Measurements from ENCODE around the gene GRIK5.
"Not testable (repeated sequence)": the region's sequence is repeated elsewhere in the genome, so short reads cannot be mapped to it uniquely, and the experiment has no call there.

GRIK5 gene

DNA sequence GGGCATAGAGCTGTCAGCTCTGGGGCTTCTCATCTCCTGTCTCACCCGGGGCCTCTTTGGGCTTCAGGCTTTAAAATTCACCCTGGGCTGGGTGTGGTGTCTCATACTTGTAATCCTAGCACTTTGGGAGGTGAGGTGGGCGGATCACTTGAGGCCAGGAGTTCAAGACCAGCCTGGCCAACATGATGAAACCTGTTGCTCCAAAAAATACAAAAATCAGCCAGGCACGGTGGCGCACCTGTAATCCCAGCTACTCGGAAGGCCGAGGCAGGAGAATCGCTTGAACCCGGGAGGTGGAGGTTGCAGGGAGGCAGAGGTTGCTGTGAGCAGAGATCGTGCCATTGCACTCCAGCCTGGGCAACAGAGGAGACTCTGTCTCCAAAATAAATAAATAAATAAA, 29.5 kb downstream of the GRIK5 start:
- not testable (repeated sequence) for H3K23ac ChIP-seq (ENCODE audit: low read length in 2 of 2); H3K4me2 ChIP-seq (ENCODE audit: low read length, poor library complexity, severe bottlenecking); H4K91ac ChIP-seq (ENCODE audit: low read length); DNase-seq; H3K36me3 ChIP-seq (ENCODE audit: control insufficient read depth in 1 of 2, insufficient read depth in 2 of 2, low read depth in 1 of 2, low read length in 2 of 2); H3K4me1 ChIP-seq (ENCODE audit: control insufficient read depth, insufficient read depth, low read depth, low read length); H2BK15ac ChIP-seq (ENCODE audit: low read depth, poor library complexity, severe bottlenecking); H2BK12ac ChIP-seq (ENCODE audit: low read length in 2 of 2); H3K9ac ChIP-seq (ENCODE audit: low read length); H3K4ac ChIP-seq (ENCODE audit: low read depth in 1 of 2, low read length in 2 of 2); H2BK120ac ChIP-seq (ENCODE audit: low read depth, low read length); H3K27ac ChIP-seq (ENCODE audit: low read length, poor library complexity, severe bottlenecking); H3K9me3 ChIP-seq (ENCODE audit: control insufficient read depth, low read length); H3K79me1 ChIP-seq (replicated peaks; ENCODE audit: low read length, poor library complexity, severe bottlenecking); H3K18ac ChIP-seq (ENCODE audit: low read depth in 1 of 2, low read length in 2 of 2); H3K14ac ChIP-seq (ENCODE audit: low read length in 2 of 2); H3K4me3 ChIP-seq (ENCODE audit: insufficient read depth in 1 of 2, low read depth in 1 of 2, low read length in 2 of 2); H4K8ac ChIP-seq (ENCODE audit: low read length); H2AFZ ChIP-seq (ENCODE audit: low read depth, low read length); H2BK5ac ChIP-seq (ENCODE audit: low read depth, low read length, poor library complexity, severe bottlenecking); H2AK5ac ChIP-seq (ENCODE audit: low read length, severe bottlenecking)
- H3K27me3 ChIP-seq (ENCODE audit: control insufficient read depth in 1 of 2, insufficient read depth in 1 of 2, low read length in 2 of 2): peaks cover 35 to 60% of the 10 kb centered on the region in 2 experiments
- 86% methylated on average over 8 of the region's 9 CpGs for WGBS

DNA sequence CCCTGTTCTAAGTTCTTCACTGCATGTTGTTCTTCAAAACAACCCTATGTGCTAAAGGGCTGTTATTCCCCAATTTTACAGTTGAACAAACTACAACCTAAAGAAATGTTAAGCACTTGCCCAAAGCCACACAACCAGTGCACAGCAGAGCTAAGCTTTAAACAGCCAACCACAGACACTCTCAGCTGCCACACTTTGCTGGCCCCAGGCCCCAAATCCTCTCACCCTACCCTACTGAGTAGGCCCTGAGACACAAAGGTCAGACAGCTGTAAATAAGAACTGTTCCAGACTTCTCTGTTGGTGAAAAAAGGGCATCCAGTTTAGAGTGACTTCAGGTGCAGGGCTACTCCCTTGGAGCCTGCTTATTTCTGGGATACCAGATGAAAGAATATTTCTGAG, 30.0 kb downstream of the GRIK5 start:
- Histone ChIP-seq H3K23ac (ENCODE audit: low read length in 2 of 2) (no peak overlapping the region), H3K14ac (ENCODE audit: low read length in 2 of 2) (no peak overlapping the region), H2BK5ac (ENCODE audit: low read depth, low read length, poor library complexity, severe bottlenecking) (no peak overlapping the region), H3K4me2 (ENCODE audit: low read length, poor library complexity, severe bottlenecking) (no peak overlapping the region), H4K8ac (ENCODE audit: low read length) (no peak overlapping the region), H2BK12ac (ENCODE audit: low read length in 2 of 2) (no peak overlapping the region), H4K91ac (ENCODE audit: low read length) (no peak overlapping the region), H3K36me3 (ENCODE audit: control insufficient read depth in 1 of 2, insufficient read depth in 2 of 2, low read depth in 1 of 2, low read length in 2 of 2) (no peaks in the 10 kb centered on the region), H2BK15ac (ENCODE audit: low read depth, poor library complexity, severe bottlenecking) (no peak overlapping the region), H3K27ac (ENCODE audit: low read length, poor library complexity, severe bottlenecking) (no peak overlapping the region), H3K4ac (ENCODE audit: low read depth in 1 of 2, low read length in 2 of 2) (no peak overlapping the region), H3K79me1 (replicated peaks; ENCODE audit: low read length, poor library complexity, severe bottlenecking) (no peaks in the 10 kb centered on the region), H3K4me1 (ENCODE audit: control insufficient read depth, insufficient read depth, low read depth, low read length) (peaks cover 3% of the 10 kb centered on the region), H3K18ac (ENCODE audit: low read depth in 1 of 2, low read length in 2 of 2) (no peak overlapping the region), H2BK120ac (ENCODE audit: low read depth, low read length) (no peak overlapping the region), H3K9ac (ENCODE audit: low read length) (no peak overlapping the region), H2AFZ (ENCODE audit: low read depth, low read length) (no peak overlapping the region), H3K4me3 (ENCODE audit: insufficient read depth in 1 of 2, low read depth in 1 of 2, low read length in 2 of 2) (no peak overlapping the region), H2AK5ac (ENCODE audit: low read length, severe bottlenecking) (no peak overlapping the region), H3K27me3 (ENCODE audit: control insufficient read depth in 1 of 2, insufficient read depth in 1 of 2, low read length in 2 of 2) (peaks cover 31 to 55% of the 10 kb centered on the region in 2 experiments), H3K9me3 (ENCODE audit: control insufficient read depth, low read length) (no peaks in the 10 kb centered on the region)
- DNase-seq: no peak

DNA sequence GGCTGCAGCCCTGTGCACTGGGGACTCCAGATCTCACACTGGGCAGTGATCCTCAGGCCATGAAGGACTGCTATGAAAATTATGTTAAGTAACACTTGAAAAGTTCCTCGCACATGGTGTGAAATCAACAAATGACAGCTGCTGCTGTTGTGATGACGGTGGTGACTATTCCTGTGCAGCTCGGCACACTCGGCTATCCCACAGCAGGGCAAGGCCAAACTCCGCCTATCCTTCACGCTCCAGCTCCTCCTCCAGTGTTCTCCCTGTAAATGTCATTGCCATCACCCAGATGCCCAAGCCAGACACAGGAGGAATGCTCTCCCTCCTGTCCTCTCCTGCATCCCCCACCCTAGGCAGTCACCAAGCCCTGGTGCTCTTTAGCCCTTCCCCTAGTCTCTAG, 31.3 kb downstream of the GRIK5 start:
- H3K9ac ChIP-seq (ENCODE audit: low read length): no peak overlapping the region
- no peaks in the 10 kb centered on the region for H3K79me1 ChIP-seq (replicated peaks; ENCODE audit: low read length, poor library complexity, severe bottlenecking)
- H3K27me3 ChIP-seq (ENCODE audit: control insufficient read depth in 1 of 2, insufficient read depth in 1 of 2, low read length in 2 of 2): peaks cover 29 to 52% of the 10 kb centered on the region in 2 experiments
- no peak overlapping the region for H2BK5ac ChIP-seq (ENCODE audit: low read depth, low read length, poor library complexity, severe bottlenecking)
- no peak for DNase-seq
- 89% methylated on average over 6 of the region's 6 CpGs for WGBS
- no peak overlapping the region for H4K91ac ChIP-seq (ENCODE audit: low read length)
- peak overlapping the region; percentile 37 for H4K8ac ChIP-seq (ENCODE audit: low read length)
- no peak overlapping the region for H3K4ac ChIP-seq (ENCODE audit: low read depth in 1 of 2, low read length in 2 of 2)
- peaks cover 5% of the 10 kb centered on the region for H3K4me1 ChIP-seq (ENCODE audit: control insufficient read depth, insufficient read depth, low read depth, low read length)
- H3K14ac ChIP-seq (ENCODE audit: low read length in 2 of 2): no peak overlapping the region
- H2BK12ac ChIP-seq (ENCODE audit: low read length in 2 of 2): no peak overlapping the region
- no peak overlapping the region for H2AK5ac ChIP-seq (ENCODE audit: low read length, severe bottlenecking)
- H3K4me2 ChIP-seq (ENCODE audit: low read length, poor library complexity, severe bottlenecking): no peak overlapping the region
- H3K23ac ChIP-seq (ENCODE audit: low read length in 2 of 2): no peak overlapping the region
- H3K27ac ChIP-seq (ENCODE audit: low read length, poor library complexity, severe bottlenecking): no peak overlapping the region
- no peaks in the 10 kb centered on the region for H3K36me3 ChIP-seq (ENCODE audit: control insufficient read depth in 1 of 2, insufficient read depth in 2 of 2, low read depth in 1 of 2, low read length in 2 of 2)
- no peak overlapping the region for H2AFZ ChIP-seq (ENCODE audit: low read depth, low read length)
- no peak overlapping the region for H3K4me3 ChIP-seq (ENCODE audit: insufficient read depth in 1 of 2, low read depth in 1 of 2, low read length in 2 of 2)
- H2BK15ac ChIP-seq (ENCODE audit: low read depth, poor library complexity, severe bottlenecking): no peak overlapping the region
- no peak overlapping the region for H2BK120ac ChIP-seq (ENCODE audit: low read depth, low read length)
- H3K9me3 ChIP-seq (ENCODE audit: control insufficient read depth, low read length): no peaks in the 10 kb centered on the region
- H3K18ac ChIP-seq (ENCODE audit: low read depth in 1 of 2, low read length in 2 of 2): no peak overlapping the region

DNA sequence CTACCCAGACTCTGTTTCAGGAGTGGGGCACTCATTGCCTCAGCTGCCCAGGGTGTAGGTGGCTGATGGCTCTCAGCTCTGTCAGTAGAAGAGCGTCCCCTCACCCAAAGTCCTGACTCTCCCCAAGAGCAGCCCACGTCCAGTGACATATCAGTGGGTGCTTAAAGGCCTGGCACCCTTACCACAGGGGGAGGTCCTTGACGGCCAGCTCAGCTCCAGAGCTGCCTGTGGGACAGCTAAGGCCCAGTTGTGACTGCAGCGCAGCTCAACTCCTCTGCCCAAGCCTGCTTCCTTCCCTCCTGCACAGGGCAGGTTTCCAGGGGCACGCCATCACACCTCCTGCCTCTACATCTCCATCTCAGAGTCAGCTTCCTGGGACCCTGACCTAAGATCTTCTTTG, 32.4 kb downstream of the GRIK5 start:
- Histone ChIP-seq H3K4me1 (ENCODE audit: control insufficient read depth, insufficient read depth, low read depth, low read length) (peaks cover 6% of the 10 kb centered on the region), H4K8ac (ENCODE audit: low read length) (peak overlapping the region; percentile 55), H3K23ac (ENCODE audit: low read length in 2 of 2) (no peak overlapping the region), H3K4me2 (ENCODE audit: low read length, poor library complexity, severe bottlenecking) (no peak overlapping the region), H2AK5ac (ENCODE audit: low read length, severe bottlenecking) (no peak overlapping the region), H3K36me3 (ENCODE audit: control insufficient read depth in 1 of 2, insufficient read depth in 2 of 2, low read depth in 1 of 2, low read length in 2 of 2) (no peaks in the 10 kb centered on the region), H2BK12ac (ENCODE audit: low read length in 2 of 2) (no peak overlapping the region), H3K14ac (ENCODE audit: low read length in 2 of 2) (no peak overlapping the region), H2BK120ac (ENCODE audit: low read depth, low read length) (no peak overlapping the region), H3K27me3 (ENCODE audit: control insufficient read depth in 1 of 2, insufficient read depth in 1 of 2, low read length in 2 of 2) (peaks cover 29 to 46% of the 10 kb centered on the region in 2 experiments), H2AFZ (ENCODE audit: low read depth, low read length) (no peak overlapping the region), H2BK15ac (ENCODE audit: low read depth, poor library complexity, severe bottlenecking) (no peak overlapping the region), H3K4ac (ENCODE audit: low read depth in 1 of 2, low read length in 2 of 2) (no peak overlapping the region), H4K91ac (ENCODE audit: low read length) (no peak overlapping the region), H3K27ac (ENCODE audit: low read length, poor library complexity, severe bottlenecking) (no peak overlapping the region), H2BK5ac (ENCODE audit: low read depth, low read length, poor library complexity, severe bottlenecking) (no peak overlapping the region), H3K9me3 (ENCODE audit: control insufficient read depth, low read length) (no peaks in the 10 kb centered on the region), H3K79me1 (replicated peaks; ENCODE audit: low read length, poor library complexity, severe bottlenecking) (no peaks in the 10 kb centered on the region), H3K4me3 (ENCODE audit: insufficient read depth in 1 of 2, low read depth in 1 of 2, low read length in 2 of 2) (no peak overlapping the region), H3K18ac (ENCODE audit: low read depth in 1 of 2, low read length in 2 of 2) (no peak overlapping the region), H3K9ac (ENCODE audit: low read length) (no peak overlapping the region)
- 68% methylated on average over 5 of the region's 5 CpGs for WGBS
- no peak for DNase-seq

Measured in mesenchymal stem cell (in vitro differentiated cells and primary cell).